ENCODE results near the gene KLK3.

GRCh38 chr19:50822661-50823208, 32.0 kb upstream of the KLK3 start:
- TF ChIP-seq CTCF (IDR thresholded peaks at IDR 0.05 in 4 of 5, conservative IDR thresholded peaks at IDR 0.05 in 1 of 5) (no peak), POLR2A (IDR thresholded peaks at IDR 0.05) (no peak)
